Cerebellar cortex (tissue), 1 donor: ENCODE measurements around the gene BRF1.
"Not testable (repeated sequence)": the region's sequence is repeated elsewhere in the genome, so short reads cannot be mapped to it uniquely, and the experiment has no call there.

Source experiments
- DNase-seq: peaks from one replicate; pipeline ENCODE4 v3.0.0-alpha.2; 2015; ENCODE audit warnings: low spot score

Gene BRF1, protein sequence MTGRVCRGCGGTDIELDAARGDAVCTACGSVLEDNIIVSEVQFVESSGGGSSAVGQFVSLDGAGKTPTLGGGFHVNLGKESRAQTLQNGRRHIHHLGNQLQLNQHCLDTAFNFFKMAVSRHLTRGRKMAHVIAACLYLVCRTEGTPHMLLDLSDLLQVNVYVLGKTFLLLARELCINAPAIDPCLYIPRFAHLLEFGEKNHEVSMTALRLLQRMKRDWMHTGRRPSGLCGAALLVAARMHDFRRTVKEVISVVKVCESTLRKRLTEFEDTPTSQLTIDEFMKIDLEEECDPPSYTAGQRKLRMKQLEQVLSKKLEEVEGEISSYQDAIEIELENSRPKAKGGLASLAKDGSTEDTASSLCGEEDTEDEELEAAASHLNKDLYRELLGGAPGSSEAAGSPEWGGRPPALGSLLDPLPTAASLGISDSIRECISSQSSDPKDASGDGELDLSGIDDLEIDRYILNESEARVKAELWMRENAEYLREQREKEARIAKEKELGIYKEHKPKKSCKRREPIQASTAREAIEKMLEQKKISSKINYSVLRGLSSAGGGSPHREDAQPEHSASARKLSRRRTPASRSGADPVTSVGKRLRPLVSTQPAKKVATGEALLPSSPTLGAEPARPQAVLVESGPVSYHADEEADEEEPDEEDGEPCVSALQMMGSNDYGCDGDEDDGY

DNA sequence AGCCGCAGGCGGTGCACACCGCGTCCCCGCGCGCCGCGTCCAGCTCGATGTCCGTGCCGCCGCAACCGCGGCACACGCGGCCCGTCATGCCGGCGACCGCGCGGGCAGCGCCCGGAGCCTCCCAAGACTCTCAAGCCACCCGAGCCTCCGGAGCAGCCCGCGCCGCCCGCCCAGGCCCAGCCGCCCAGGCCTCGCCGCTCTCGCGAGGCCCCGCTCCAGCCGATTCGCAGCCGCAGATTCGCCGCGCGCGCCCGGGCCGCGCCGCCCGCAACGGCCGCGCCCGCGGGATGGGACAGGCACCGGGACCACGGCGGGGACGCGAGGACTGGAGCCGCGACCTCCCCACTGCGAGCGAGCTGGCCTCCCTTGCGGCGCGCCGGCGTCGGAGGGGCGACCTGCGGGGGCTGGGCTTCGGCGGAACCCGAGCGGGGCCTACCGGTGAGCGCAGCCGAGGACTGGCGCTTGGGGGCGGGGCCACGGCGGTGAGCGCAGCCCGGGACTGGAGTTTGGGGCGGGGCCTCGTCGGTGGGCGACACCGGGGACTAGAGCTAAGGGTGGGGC, at the start of gene BRF1:
Gene BRF1, minus strand, starts transcription at position 460 of the 561 bp plus-strand sequence. Its CDS starts 372 bp downstream, at position 88.
- peak; percentile 89 for DNase-seq

DNA sequence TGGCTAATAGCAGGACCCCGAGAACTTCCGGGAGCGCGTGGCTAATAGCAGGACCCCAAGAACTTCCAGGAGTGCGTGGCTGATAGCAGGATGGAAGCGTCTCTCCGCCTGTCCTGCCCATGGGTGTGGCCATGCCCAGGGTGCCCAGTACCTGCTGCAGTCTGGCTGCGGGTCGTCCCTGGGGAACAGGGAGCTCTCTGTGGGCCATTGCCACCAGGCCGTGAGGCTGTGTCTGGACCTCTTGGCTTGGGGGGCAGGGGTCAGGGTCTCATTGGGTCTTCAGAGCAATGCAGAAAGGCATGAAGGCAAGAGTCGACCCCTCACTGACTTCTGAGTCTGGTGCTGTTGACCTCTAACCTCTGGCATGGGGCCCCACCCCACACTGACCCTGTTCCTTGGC, 49.2 kb upstream of the BRF1 start:
- no peak for DNase-seq

DNA sequence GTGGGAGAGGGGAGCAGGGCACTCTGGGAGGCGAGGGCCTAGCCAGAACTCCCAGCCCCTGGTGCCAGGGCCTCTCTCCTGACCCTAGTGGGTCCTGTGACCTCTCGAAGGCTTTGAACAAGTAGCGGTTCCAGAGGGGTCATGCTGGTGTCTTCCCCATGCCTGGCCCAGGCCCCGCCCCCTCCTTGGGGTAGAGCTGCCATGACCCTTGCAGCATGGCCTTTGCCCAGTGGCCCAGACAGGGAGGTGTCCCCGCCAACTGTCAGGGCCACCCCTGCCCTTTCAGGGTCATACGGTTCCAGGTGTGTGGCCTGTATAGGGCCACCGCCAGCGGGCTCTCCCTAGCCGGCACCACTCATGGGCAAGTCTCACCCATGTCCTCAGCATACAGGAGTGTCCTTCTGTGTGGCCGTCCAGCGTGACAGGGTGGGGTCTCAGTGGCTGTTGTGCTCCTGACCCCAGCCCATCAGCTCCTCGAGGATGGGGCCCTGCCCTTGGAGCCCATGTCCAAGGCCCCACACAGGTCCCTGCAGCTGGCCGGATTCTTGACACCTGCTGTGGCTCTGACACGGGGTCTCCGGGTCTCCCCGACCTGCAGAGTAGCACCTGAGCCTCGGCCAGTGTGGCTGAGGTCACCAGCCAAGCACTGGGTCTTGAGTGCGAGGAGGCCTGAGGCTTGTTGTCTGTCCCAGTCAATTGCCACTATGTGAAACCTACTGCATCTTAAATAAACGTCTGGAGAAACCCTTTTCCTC, 48.3 kb upstream of the BRF1 start:
- DNase-seq = no peak

DNA sequence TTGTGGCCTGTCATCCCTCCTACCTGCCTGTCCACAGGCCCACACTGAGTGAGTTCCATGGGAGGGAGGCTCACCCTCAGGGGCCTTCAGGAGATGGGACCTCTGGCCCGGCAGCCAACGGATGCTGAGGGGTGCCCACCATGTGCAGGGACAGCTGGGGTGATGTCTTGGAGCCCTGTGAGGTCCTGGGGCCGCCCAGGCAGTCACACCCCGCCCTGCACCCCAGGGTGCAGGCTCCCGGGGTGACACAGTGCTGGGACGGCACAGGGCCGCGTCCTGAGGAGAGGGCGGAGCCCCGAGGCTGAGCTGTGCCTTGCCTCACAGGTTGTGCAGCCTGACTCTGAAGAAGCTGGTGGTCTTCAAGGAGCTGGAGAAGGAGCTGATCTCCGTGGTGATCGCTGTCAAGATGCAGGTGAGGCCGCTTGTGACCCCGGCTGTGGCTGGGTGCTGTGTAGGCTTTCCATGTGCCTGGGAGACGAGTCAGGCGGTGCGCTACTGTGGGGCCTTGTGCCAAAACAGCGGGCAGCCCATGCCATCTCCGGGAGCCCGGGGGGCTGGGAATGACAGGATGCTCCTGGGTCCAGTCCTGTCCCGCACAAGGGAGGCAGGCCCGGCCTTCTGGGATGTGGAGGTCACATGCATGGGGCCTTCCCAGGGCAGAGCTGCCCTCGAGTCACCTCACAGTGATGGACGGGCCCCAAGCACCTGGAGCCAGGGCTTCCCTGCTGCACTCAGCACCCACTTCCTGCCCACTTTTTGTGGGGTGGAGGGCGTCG, 47.6 kb upstream of the BRF1 start:
- no peak for DNase-seq

DNA sequence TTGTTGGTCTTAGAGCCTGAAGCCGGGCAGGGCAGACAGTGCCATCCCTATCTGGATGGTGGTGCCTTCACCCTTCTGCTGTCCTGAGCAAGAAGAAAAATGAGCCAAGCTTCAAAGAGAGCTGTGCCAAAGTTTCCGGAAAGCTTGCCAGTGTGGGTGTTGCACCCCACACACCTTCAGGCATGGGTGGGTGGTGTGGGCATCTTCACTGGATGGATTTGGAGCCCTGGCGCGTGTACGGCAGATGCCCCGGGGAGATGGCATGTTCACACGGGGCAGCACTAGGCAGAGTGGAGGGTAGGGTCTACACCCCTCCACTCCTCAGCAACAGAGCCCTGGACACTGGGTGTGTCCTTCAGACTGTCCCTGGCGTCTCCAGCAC, 46.8 kb upstream of the BRF1 start:
- DNase-seq = no peak

DNA sequence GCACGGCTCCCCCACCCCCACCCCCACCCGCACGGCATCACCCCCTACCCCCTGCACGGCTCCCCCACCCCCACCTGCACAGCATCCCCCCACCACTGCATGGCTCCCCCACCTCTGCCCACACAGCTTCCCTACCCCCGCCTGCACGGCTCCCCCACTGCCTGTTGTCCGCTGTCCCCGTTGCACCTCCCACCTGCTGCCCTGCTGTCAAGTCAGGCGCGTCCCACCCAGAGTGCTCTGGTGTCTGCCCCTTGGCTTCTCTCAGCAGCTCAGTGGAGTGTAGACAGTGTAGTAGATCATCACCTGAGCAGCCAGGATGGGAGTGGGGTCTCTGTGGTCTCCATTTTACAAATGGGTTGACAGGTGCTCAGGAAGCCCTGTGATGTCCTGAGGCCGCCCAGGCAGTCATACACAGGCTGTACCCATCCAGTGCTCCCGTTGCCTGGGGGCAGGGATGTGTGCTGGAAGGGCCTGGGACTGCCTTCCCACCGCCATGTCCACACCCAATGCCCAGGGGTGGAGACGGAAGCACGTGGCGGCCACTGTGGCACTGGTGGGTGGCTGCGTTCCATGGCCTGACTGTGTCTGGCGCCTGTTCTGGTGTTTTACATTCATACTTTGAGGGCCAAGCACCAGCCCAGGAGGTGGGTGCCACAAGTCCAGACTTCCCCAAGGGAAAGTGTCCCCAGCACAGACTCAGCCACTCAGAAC, 46.2 kb upstream of the BRF1 start:
- DNase-seq = no peak

DNA sequence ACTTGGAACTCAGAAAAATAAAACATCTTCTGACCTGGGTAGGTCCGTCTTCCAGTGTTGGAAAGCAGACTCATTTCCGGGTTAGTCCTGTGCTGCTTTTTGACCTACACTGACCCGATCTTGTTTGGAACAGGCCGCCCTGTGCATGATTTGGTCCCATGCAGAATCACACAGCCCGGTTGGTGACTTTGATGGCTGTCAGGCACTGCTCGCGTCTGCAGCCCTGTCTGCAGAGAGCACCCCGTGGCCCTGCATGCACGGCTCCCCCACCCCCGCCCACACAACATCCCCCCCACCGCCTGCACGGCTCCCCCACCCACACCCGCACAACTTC, 45.4 kb upstream of the BRF1 start:
- no peak for DNase-seq

DNA sequence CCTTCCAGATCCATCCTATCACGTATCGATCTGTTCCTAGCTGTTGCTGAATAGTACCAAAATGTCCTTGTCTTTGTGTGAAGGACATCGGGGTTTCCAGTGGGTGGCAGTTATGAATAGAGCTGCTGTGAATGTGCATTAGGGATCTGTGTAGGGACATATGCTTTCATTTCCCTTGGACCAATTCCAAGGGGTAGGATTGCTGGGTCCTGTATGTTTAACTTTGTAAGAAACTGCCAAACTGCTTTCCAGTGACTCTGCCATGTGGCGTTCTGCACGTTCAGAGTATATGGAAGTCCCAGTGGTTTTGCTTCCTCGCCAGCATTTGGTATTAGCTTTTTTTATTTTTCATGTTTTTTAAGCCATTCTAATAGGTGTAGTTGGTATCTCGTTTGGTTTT, 42.4 kb upstream of the BRF1 start:
- DNase-seq = no peak

DNA sequence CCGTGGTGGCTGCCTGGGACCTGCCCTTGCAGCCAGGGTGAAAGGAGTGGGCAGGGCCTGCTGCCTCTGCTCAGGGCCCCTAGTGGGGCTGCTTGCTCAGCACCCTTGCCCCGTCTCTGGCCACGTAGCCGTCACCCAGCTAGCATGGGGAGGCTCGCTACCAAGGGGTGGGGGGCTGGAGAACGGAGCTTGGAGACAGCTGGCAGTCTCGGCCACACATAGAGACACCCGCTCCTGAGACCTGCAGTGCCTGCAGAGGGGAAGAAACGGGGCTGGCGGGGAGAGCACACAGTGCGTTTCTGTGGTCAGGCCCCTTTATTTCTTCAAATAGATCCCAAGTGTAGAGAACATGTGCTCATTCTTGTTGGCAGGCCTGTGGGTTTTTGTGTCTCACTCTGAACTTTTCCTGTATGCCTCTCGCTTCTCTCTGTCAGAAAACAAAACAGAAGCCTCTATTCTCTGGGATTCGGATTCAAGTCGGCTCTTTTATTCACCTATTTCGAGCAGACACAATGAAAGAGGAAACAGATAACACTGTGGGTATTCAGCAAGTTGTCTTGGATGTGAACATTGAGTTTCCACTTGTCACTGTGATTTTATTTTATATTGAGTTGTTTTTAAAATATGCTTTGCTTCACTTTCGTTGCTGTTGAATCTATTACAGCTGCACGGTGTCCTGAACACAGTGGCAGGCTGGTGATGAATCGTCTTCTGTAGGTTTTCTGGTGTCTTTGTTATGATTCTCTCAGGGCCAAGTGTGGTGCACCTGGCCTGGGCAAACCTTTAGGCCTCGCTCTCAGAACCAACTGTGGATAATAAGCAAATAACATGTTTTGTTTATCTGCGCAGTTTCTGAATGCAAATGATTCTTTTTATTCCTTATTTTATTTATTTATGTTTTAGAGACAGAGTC, 40.3 kb upstream of the BRF1 start:
- DNase-seq = no peak

DNA sequence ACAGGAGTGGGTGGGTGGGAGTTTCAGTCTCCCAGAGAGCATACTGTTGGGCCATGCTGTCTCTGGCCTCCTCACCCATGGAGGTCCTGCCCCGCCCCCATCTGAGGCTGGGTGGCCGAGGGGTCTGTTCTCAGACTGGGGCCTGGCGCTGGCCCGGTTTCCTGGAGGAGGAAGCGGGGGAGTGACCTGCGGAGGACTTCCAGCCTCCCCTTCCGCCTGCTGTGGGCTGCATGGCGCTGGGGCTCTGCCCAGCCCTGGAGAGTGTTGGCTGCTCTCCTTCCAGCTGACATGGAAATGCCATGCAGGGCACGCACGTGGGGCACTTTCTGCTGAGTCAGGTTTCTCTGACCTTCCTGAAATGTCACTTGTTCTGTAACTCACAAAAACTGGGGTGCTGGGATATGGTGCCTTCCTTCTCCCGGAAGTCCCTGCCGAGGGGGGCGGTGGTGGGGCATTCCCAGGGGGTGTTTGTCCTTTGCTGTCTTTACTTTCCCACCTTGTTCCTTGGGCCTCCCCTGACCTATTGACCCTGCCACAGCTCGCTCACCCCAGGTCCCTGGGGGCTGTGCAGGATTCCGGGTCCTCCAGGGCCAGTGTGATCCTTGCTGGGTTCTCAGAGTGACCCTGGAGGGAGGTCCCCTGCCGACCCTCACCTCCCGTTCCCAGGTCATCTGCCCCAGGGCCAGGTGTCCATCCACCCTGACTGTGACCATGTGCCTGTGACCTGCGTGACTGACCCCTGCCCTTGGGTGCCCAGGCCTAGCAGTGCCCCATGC, 37.4 kb upstream of the BRF1 start:
- DNase-seq = no peak

DNA sequence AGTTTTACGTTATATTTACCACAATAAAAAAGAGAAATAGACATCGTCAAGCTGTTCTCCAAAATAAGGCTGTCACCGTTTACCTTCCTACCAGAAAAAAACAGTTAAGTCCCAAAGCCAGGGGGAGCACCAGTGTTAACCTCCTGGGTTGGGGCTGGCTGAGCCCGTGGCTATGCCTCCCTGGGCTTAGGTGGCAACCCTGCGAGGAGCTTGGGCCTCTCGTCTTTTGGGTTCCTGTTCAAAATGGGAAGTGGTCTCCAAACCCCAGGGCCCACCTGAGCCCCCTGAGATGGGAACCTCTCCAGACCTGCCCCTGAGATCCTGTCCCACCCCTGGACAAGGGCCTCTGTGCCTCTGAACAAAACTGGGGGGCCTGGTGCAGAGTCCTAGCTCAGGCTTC, 36.6 kb upstream of the BRF1 start:
- no peak for DNase-seq

DNA sequence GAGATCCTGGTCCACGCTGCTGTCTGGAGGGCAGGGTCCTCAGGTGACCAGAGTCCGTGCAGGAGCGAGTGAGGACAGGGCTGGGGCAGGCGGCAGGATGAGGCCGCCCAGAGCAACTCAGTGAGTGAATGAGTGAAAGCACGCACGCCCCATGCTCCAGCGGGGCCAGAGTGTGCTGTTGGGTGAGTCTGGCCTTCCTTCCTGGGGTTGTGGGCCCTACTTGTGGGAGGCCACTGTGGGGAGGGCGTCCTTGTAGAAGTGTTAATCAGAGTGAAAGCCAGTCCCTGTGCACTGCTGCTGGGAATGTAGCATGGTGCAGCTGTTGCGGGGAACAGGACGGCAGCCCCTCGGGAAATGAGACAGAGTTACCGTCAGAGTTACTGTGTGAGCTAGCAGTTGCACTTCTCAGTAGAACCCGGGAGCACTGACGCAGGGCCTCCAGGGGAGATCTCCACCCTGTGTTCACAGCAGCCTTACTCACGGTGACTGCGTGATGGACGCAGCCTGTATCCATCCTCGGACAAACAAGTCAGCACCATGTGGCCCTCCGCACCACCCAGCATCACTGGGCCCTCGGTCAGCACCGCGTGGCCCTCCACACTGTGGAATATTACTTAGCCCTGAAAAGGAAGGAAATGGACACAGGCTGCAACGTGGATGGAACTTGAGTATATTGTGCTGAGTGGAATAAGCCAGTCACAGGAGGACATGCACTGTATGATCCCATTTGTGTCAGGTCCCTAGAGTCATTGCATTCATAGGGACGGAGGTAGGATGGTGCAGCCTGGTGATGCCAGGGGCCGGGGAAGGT, 35.9 kb upstream of the BRF1 start:
- DNase-seq = no peak

DNA sequence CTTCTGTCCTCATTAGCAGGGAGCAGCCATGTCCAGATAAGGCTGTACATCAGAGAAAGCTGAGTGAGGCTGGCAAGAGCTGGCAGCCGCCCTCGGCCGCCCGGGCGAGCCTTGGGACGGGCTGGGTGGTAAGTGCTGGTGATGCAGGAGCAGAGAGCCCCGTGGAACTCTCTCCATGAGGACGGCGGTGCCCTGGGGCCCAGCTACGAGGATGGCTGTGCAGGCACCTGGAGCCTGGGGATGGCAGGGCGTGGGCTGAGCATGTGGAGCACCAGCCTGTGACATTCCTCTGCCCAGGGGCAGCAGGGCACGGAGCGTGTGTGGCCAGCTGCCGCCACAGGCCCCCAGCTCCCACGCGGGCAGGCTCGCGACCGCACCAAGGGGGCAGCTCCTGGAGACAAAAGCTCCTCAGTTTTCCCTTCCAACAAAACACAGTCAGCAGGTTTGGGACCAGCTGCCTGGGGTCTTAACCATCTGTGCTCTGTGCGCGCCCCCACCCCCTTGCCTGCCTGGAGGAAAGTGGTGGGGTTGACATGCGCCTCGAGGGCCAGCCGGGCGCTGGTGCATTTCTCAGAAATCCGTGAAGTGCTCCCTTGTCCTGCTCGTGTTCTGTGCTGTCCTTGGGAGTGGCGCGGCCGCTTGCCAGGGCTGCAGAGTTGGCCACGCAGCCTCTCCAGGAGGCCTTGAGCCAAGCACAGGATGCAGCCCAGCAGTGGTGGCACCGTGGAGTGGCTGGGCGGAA, 35.1 kb upstream of the BRF1 start:
- no peak for DNase-seq

DNA sequence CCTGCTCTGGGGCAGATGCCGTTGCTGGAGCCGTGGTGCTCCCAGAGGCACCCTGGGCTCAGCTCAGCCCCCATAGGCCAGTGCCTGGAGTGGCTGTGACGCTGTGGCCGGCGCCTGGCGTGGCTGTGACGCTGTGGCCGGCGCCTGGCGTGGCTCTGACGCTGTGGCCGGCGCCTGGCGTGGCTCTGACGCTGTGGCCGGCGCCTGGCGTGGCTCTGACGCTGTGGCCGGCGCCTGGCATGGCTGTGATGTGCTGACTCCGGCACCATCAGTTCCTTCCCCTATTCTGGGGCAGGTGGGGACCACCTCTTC, 34.4 kb upstream of the BRF1 start:
- not testable (repeated sequence) for DNase-seq

DNA sequence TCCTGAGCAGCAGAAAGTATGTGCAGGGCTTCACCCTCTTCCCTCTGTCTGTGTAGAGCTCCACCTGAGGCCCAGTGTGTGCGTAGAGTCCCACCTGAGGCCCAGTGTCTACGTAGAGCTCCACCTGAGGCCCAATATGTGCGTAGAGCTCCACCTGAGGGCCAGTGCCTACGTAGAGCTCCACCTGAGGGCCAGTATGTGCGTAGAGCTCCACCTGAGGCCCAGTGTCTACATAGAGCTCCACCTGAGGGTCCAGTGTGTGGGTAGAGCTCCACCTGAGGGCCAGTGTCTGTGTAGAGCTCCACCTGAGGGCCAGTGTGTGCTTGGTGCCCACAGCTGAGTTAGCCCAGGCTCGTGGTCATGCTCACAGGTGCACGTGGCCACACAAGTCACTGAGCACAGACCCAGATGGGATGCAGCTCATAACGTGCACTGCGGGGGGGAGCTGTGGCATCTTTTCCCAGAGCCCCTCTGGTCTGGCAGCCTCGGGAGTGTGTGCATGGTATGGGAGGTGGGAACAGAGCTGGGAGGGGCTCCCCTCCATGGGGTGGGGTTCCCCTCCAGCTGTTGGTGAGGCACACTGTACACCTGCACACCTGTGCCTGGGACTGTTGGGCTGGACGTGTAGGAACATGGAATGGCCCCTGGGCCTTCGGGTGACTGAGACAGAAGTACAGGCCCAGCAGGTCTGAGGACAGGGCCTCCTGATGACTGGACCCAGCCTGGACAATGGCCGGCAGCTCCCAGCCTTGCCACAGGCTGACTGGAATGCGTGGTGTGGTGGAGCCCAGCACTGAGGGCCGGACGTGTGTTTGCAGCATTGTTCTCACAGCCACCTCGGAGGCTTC, 33.8 kb upstream of the BRF1 start:
- no peak for DNase-seq

DNA sequence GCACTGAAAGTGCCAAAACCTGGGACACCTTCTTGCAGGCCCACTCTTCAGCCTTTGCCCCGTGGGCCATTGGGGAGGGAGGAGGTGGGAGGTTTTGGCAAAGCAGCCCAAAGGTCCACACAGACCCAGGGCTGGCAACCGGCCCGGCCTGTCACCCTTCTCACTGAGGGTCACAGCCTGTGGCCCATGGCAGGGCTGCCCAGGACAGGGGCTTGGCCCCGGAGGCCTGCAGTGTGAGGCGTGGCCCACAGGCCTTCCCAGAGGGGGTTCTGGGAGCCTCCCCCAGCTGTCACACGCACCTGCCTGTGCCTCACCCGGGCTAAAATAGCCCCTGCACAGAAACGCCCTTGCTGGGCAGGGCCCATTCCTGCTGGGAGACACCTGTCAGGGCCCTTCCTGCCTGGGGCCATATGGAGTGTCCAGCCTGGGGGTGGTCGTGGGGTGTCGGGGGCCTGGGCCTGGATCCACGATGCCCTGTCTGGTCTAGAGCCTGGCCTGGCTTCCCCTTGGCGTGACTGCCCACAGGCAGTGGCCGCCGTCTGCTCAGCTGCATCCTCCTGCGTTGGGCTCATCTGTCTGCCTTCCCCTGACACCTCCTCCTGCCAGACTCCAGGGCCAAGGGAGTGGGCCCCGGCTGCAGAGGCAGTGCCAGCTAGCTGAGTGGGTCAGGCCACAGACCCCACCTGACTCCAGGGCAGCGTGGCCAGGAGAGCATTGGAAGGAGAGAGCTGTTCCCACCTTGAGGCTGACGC, 33.0 kb upstream of the BRF1 start:
- DNase-seq = no peak
